Activated CD4-positive, CD25-positive, alpha-beta regulatory T cell treated with anti-CD3 and anti-CD28 coated beads, Interleukin-2, amount 50 U/mL, for 24 hours (primary cell): Measurements from ENCODE around the gene BOK.
"Not testable (repeated sequence)": the region's sequence is repeated elsewhere in the genome, so short reads cannot be mapped to it uniquely, and the experiment has no call there.

Experiments used
- ATAC-seq, 2 donors: fragments of 150-1000 bp; cut with Tn5 transposase; one replicate each; pipeline ENCODE4 v1.10.0; 2021; ENCODE audit warnings: mild to moderate bottlenecking in 1 of 2, moderate library complexity in 1 of 2

Gene BOK

GRCh38 chr2:241558532-241559322 lies at the start of gene BOK:
TSS of gene BOK (plus strand) at chr2:241558745. CDS start at chr2:241559484, 739 bp downstream.
- ATAC-seq: no peak

- no peak for ATAC-seq
These were observed 49.3 kb upstream of the BOK start for GRCh38 chr2:241509155-241509784.

- ATAC-seq: no peak
These were observed 47.3 kb upstream of the BOK start for GRCh38 chr2:241511091-241511741.

GRCh38 chr2:241514553-241514952 lies 44.0 kb upstream of the BOK start:
- ATAC-seq: no peak

DNA sequence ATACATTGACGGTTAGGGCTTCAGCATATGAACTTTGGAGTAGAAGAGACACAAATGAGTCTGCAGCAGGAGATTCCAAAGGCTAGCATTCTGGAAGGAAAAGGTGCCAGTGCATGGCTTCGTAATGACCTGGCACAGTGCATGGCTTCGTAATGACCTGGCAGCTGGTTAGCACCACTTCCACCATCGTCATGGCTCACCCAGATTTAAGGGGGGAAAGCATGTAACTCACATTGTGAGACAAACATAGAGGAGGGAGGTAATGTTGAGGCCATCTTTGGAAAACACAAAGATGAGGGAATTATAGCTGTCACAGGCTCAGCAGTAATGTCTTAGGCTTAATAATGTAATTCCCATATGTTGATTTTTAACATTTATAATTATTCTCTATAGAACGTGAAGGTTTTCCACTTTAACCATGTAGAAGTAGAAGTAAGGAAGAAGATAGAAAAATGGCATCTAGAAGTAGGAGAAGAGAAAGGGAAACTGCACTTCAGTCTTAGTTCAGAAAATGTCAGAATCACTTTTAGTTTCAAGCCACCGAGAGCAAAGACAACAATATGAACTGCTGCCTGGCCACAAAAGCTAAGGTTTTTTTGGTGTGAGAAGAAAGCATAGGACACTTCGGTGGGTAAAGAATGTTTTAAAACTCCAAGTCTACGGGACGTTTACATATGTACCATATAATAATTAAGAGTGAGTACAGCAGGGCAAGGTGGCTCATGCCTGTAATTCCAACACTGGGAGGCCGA lies 43.4 kb upstream of the BOK start:
- peak in 1 of 2 donors; percentile 58 for ATAC-seq

GRCh38 chr2:241516520-241516965 lies 42.0 kb upstream of the BOK start:
- ATAC-seq: no peak

DNA sequence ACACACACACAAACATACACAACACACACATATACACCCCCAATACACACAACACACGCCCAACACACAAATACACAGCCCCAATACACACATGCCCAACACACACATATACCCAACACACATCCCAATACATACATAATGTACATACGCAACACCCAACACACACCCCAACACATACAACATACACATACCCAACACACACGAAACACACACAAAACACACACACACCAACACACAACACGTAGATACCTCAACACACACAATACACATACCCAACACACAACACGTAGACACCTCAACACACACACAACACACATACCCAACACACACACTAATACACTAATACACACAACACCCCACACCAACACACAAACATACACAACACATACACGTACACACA lies 41.2 kb upstream of the BOK start:
- no peak for ATAC-seq

GRCh38 chr2:241519669-241520068 lies 38.9 kb upstream of the BOK start:
- ATAC-seq: no peak

- ATAC-seq: no peak
These were observed 36.1 kb upstream of the BOK start for GRCh38 chr2:241522477-241522876.

GRCh38 chr2:241525818-241526780 lies 32.4 kb upstream of the BOK start:
- not testable (repeated sequence) for ATAC-seq

DNA sequence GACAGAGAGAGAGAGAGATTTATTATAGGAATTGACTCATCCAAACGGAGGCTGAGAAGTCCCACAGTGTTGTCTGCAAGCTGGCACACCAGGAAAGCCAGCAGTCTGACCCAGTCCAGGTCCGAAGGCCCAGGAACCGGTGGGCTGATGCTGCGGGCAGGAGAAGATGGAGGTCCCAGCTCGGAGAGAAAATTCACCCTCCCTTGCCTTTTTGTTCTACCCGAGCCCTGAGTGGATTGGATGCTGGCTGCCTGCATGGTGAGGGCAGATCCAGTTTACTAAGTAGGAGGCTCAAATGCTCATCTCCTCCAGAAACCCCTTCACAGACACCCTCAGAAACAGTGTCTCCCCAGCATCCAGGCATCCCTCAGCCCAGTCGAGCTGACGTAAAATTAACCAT lies 28.0 kb upstream of the BOK start:
- no peak for ATAC-seq

DNA sequence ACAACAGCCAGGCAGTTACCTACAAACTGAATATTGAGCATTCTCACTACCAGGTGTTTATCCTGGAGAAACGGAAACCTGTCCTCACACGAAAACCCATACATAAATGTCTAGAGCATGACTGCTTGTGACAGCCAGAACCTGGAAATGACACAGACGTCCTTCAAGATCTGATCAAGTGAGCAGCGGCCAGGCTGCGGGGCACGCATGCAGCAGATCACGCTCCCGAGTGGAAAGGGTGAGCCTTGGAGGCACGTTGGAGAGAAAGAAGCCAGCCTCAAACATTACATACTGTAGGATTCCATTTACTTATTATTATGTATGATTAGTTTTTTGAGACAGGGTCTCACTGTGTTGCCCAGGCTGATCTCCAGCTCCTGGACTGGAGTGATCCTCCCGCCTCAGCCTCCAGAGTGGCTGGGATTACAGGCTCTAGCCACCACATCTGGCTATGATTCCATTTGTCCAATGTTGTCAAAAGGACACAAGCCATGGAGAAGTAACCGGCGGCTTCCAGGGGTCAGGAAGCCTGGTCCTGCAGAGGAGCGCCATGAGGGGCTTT lies 27.3 kb upstream of the BOK start:
- ATAC-seq: no peak

DNA sequence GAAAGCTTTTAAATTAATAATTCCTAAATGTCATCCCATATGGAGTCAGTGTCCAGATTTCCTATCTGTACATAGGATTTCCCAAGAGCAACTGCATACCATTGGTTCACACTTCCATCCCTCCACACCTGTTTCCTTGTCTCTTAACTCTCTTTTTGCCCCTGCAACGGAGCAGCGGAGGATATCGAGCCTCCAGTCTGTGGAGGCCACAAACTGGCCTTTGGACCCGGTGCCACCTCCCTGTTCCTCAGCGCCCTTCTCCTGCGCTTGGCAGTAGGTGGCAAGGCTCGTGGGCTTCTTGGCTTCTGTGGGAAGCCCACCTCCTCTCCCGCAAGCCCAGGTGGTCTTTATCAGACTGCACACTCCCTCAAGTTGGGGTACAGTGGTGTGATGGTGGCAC lies 26.4 kb upstream of the BOK start:
- no peak for ATAC-seq

DNA sequence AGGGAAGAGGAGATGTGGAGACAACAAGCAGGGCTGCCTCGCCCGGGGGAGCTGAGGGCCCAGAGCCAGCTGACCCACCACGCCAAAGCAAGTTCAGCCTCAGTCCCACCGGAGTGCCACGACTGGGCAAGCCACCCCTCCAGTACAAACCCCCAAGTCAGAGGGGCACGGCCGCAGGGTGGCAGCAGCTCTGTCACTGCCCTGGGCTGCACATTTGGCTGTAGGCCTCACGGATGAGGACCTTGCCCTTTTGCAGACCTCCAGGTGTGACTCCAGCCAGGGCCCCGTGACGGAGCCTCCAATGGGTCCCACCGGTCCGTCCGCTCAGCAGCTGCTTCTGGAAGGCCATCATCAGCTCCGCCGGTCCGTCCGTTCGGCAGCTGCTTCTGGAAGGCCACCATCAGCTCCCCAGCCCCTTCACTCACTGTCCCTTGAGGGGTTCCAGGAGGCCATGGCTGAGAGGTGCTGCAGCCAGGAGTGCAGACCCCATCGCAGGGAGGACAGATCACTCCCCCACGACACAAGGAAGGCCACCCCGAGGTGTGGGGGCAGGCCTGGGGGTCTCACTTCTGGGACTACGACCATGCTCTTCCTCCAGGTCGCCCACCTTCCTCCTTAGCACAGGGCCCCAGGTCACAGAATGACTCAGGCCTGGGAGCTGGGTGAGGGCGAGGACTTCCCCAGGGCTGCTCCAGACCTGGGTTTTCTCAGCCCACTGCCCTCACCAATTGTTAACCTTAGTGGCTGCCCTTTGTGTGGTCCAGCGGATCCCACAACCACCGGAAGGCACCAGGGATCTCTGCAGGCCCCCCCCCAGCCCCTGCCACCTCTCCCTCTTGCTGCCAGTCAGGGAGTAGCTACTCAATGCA lies 25.6 kb upstream of the BOK start:
- no peak for ATAC-seq

DNA sequence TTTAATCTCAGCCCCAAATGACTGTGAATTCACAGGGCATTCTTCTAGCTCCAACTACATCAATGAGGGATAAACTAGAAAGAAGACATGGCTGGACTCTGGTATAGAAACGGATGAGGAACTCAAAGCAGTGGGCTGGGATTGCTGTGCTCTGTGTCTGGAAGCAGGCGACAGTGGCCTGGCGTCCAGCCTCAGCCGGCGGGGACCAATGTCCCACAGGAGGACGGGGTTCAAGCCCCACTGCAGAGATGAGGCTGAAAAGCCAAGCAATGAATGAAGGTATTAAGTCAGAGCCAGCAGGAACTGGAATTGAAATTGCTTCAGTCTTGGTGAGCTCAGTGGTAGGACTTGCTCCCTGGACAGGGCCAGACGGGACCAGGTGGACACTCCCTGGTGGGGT lies 24.3 kb upstream of the BOK start:
- ATAC-seq: no peak

DNA sequence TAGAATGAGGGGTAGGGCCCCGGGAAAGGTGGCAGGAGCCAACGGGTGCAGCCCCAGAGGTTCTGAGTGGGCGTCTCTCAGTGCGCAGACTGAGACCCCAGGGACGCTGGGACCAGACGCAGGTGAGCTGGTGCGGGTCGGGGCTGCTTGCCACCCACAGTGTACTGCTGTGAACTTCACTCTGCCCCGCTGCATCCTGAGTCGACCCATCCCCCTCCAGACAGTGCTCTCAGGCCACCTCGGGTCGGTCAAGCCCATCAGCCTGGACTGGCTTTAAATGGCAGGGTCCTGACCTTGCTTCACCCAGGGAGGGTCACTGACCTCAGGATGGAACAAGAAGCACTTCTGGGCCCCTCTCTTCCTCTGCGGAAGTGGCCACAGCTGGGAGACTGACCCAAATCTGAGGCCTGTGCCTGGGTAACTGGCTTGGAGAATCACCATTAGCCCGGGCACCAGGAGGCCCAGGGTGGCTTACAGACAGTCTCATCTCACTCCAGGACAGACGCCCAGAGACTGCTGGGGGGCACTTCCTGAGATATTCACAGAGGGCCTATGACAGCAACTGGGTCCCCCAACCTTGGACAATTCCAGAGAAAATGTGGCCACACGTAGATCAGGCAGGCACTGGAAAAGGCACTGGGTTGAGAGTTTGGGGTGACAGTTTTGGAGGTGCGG lies 23.7 kb upstream of the BOK start:
- ATAC-seq: no peak

GRCh38 chr2:241535871-241536655 lies 22.5 kb upstream of the BOK start:
- no peak for ATAC-seq

DNA sequence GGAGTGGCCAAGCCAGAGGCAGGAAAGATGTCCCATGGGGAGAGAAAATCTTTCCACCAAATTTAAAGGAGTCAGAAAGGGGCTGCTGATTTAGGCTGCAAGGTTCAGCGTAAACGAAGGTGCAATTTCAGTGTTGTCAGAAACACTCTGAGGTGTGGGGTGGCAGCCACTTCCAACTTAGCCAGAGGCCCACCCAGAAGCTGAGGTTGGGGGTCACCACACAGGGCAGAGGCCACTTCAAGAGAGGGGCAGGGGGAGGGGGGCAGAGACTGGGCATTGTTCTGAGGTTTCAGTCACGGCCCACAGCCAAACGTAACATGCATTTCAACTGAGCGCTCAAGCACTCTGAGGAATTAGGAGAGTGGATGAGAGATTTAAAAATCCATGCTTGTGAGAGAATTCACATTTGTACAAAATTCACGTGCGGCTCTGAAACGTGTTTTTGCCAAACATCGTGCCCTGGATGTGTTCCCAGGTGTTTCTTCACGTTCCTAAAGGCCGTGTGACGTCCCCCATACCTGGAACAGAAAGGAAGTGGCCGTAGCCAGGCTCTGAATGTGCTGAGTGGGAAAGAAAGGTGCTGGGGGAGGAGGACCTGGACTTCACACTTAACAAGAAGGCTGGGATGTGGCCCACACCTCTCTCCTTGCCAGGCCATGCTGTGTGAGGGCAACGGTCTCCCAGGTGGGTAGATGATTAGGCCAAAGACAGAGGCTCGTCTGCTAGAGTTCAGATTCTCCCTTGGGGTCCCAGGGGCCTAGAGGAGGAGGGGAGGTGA lies 19.5 kb upstream of the BOK start:
- ATAC-seq: no peak
